Activated CD4-positive, CD25-positive, alpha-beta regulatory T cell treated with anti-CD3 and anti-CD28 coated beads, Interleukin-2, amount 50 U/mL, for 72 hours (primary cell): ENCODE data around the gene DIS3L2.

ENCODE experiments used
- DNase-seq: peaks from one replicate; pipeline ENCODE4 v3.0.0; 2021

Gene DIS3L2

DNA sequence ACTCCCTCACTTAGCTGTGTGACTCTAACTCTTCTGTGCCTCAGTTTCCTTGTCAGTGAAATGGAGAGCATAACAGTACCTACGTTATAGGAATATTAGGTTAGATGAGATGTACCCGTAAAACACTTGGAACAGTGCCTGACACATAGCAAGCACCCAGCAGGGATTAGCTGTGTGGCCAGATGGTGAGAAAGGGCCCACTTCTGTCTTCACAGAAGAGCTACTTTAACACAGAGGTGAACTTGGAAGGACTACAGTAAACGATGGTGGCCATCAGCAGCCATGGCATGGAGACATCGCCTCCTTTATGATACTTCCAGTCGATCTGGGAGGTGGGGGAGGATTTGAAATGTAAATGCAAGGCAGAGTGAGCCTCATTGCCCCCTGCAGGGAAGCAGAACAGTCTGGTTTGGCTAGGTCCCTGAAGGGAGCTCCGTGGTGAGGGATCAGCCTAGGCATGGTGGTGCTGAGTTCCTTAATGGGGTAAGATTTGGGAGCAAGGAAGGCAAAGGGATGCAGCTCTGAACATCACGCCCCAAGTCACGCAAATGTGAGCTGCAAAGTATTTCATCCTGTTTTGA, 315.3 kb downstream of the DIS3L2 start:
- no peak for DNase-seq

- no peak for DNase-seq
Measured at GRCh38 chr2:232278534-232278933, 317.0 kb downstream of the DIS3L2 start.

DNA sequence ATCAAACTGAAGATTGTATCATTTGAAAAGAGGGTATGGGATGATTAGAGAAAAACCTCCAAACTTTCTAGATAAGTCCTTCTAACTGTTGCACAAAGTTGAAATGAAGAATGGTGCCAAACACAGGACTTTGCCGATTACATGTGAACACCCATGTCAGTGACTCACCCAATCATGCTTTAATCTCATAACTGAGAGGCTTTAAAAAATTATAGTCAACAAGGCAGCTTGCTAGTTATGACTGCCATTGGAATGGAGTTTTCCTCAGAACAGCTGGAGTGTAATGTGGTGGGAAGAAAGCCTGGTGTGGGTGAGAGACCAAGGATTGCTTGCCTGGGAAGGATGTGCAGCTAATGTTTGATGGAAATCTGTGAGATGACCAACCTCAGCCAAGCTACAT, 318.8 kb downstream of the DIS3L2 start:
- DNase-seq: no peak

DNA sequence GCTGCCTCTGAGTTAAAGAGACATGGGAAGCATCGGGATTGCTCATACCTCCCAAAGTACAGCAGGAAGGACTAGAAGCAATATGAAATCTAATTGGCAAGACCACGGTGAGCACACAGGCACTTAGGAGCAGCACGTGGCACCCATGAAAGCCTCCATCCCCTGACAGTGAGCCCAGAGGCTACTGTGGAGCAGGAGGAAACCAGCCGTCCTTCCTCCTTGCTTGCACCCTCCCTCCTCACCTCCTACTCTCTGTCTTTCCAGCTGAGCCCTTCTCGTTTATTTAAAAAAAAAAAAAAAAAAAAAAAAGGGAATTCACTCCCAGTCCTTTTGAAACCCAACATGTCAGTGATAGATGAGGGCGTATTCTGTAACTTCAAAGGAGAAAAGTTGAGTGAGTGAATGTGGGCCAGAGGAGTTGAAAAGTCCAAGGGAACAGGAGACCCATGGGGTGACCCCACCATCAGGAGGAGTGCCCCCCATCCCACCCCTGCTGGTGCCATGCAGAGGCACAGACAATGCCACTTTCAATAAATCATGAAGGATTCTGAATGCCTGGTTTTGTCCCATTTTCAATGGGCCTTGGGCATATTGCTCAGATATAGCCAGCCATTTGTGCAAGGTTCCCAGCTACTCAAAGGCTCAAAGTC, 320.5 kb downstream of the DIS3L2 start:
- no peak for DNase-seq

DNA sequence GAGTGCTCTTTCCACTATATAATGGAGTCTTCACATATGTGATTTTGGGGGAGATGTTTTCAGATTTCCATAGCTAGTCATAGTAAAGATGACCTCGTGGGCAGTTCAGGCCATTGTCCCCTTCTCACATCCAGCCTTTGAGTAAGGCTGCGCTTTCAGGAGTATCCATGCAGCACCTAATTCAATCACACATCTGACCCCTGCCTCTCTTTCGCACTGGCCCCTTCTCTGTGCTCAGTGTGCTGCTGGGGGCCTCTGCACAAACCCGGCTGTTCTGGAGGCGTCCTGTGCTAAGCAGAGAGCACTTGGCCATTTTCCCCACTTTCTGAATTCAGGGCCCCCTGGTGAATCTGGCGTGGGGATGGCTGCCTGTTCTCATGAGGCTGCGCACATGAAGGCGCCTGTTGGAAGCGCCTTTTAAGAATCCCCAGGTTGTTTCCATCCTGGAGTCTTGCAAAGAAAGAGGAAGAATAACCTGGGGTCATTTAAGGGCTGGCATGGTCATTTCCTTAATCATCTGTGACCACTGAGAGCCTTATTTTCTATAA, 321.1 kb downstream of the DIS3L2 start:
- no peak for DNase-seq

DNA sequence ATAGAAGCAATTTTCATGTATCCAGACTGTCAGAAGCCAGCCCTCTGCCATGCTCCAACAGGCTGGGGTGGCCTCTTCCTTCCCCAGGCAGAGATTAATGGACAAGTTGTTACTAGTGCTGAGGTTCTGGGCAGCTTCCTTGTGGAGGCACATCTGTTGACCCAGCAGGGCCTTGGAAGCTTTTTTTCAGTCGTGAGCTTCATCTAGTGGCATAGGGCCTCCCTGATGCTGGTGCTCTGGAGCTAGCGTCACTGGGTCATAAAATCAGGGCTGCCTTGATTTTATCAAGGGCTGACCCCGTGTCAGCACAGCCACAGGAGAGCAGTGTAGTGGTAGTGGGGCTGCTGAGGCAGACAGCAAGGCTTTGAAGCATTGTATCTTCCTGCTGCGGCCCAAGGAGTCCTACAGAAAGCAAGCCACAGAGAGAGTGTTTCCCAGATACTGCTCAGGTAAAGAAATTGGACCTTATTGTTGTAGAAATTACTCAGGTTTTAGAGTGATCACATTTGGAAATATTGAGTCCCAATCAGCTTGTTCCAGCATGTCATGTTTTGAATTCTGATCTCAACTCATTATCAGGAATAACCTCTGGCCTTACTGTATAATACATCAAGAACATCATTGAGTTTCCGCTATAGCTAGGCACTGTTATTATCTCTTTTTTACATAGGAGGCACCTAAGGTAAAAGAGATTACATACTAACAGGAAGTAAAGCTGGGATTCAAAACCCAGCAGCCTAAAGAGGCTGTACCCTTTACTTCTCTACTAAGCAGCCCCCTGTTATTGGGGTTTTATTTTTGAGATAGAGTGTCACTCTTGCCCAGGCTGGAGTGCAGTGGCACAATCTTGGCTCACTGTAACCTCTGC, 324.7 kb downstream of the DIS3L2 start:
- no peak for DNase-seq

DNA sequence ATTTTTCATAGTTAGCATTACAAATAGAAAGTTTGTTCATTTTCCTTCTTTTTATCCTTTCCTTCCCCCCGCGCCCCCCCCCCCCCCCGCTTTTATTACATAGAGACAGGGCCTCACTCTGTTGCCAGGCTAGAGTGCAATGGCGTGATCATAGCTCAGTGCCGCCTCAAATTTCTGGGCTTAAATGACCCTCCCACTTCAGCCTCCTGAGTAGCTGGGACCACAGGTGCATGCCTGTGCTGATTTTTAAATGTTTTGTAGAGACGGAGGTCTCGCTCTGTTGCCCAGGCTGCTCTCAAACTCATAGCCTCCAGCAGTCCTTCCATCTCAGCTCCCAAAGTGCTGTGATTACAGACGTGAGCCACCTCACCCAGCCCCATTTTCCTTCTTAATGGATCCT, 325.8 kb downstream of the DIS3L2 start:
- DNase-seq: no peak

DNA sequence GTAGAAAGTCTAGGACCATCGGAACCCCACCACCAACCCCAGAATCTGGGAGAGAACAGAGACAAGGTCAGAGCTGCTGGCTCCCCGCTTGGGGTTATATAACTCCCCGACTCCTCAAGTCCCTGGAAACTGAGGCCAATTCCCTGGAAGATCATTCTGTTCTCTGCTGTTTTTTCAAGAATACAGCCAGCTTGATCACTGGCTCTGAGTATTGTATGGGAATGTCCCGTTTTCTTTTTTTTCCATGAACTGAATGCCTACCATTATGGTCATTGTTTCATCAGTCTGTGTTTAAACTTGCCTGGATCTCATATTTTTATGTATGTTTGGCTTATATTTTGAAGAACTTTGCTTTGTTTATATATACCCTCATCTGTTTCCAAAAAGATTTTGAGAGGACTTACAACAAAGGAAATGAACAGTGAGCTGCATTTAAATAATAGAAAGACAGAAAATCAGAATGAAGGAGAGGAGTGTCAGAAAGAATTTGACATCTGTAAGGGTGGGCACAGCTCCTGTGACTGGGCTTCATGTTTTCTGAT, 327.0 kb downstream of the DIS3L2 start:
- no peak for DNase-seq

GRCh38 chr2:232290668-232291067, 329.2 kb downstream of the DIS3L2 start:
- no peak for DNase-seq

GRCh38 chr2:232291343-232291742, 329.8 kb downstream of the DIS3L2 start:
- no peak for DNase-seq

DNA sequence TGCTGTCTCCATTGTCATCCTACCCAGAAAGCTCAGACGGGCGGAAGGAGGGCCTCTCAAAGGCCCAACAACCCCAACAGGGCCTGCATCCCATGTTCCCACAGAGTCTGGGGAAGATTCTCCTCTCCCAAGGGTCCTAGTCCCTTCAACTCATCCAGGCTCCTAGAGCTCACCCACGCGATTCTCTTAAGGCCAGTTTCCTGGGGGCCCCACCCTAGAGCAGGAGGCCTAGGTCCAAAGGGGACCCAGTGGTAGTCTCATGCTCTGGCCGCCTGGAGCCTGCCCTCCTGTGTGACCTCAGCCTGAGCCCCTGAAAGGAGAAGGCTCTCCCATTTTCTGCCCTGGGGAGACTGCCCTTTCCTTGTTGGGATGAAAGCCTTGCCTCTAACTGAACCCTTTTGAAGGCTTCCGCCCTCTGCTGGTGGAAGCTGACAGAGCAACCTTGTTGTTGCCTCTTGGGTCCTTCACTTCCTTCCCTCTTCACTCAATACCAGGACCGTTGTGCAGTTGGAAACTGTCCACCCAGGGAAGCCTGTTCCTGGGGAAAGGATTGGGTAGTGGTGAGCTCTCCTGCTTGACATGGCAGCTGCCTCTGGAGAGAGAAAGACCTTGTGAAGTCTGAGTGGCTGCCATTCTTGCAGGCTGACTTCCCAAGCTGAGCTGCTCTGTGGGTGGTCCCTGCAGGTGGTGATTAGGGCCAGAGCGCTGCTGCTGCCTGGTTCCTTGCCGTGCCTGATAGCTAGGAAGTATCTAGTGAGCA, 331.1 kb downstream of the DIS3L2 start:
- peak; percentile 54 for DNase-seq

GRCh38 chr2:232293191-232293590, 331.7 kb downstream of the DIS3L2 start:
- DNase-seq: no peak

- no peak for DNase-seq
Measured at GRCh38 chr2:232295971-232296370, 334.5 kb downstream of the DIS3L2 start.

DNA sequence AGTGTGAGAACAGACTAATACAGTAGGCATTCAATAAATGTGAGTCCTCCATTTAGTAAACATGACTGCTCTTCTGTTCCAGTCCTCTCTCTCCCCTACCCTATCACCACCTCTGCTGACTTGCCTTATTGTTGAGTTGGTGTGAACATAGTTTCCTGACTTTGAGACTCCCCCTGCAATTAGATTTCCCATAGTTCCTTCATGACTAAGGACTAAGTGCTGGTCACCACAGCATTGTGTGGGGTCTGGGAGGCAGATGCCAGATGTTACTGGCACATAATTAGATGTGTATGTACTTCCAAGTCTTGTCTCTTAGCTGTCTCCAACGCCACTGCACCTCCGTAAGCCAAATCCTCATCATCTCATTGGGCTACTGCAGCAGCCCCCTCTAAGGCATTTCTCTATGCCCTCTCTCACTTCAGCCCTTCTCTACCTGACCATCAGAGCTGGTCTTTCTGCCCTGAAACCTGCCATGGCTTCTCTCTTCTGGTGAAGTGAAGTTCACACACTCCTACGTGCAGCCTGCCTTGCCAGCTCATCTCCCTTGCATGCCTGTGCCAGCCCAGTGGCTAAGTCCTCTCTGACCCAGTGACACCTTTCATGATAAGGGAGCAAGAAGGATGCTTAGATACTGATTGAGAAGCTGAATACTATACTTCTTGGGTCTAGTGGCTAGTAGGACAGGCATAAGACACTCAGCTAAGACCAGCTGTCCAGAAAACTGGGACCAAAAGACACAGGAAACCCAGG, 335.4 kb downstream of the DIS3L2 start:
- no peak for DNase-seq

GRCh38 chr2:232299084-232299483, 337.6 kb downstream of the DIS3L2 start:
- no peak for DNase-seq

GRCh38 chr2:232299927-232300674, 338.6 kb downstream of the DIS3L2 start:
- no peak for DNase-seq

DNA sequence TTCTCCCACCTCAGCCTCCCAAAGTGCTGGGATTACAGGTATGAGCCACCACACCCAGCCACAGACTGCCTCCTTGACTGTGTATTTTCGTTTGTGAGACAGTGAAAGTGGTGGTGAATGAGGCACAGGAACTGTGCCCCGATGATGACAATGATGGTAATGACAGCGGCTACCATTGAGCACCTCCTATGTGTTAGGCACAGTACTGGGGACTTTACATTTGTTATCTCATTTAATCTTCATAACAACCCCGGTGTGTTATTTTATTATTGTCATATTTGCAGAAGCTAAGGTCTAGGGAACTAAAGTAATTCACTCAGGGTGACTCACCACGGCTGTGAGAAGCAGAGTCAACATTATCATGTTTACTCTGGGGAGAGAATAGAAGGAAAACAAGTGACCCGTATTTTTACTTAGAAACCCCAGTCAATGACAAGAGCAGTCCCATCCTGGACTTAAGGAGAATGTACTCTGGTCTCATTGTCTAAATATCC, 339.4 kb downstream of the DIS3L2 start:
- DNase-seq: no peak

- no peak for DNase-seq
Measured at GRCh38 chr2:232304236-232304635, 342.7 kb downstream of the DIS3L2 start.

- no peak for DNase-seq
Measured at GRCh38 chr2:232306741-232307305, 345.3 kb downstream of the DIS3L2 start.

- no peak for DNase-seq
Measured at GRCh38 chr2:232307854-232308253, 346.3 kb downstream of the DIS3L2 start.

- DNase-seq: no peak
Measured at GRCh38 chr2:232308986-232309385, 347.5 kb downstream of the DIS3L2 start.
